ENCODE measurements around the gene ZNF883. TPM values are rescaled to one million over a fixed set of nuclear protein-coding genes. Genes with fewer than 3 reads are reported as not detected.

Gene ZNF883
- total RNA-seq, 1 experiment from 2014 or later, result not detected

DNA sequence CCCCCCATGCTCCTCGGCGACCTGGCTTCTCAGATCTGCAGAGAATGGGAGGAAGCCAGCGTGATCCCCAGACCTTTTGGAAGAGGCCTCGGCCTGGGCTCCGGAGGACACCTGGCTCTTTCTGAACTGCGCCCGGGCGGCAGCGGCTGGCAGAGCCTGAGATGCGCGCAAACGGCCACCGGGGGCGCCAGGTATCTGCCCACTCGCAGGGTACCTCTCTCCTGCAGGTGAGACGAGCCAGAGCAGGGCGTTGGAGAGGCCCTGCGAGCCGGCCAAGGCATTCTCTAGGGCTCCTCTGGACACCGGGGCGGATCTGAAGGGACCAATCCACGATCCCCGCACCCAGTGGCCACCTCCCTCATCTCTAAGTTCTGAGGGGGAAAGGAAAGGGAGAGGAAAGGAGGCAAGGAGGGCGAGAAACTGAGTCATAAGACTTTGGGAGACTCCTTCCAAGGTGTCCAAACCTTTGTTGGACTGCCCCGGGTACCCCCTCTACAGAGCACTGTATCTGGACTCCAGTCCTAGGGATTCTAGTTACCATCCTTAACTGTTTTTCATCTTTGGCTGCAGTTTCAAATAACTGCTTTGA lies 66.3 kb downstream of the ZNF883 start:
- H3K79me2 ChIP-seq (ENCODE audit: insufficient read depth, low read length), result no peaks in the 10 kb centered on the region
- H3K9ac ChIP-seq (ENCODE audit: low read length), result no peak overlapping the region
- DNase-seq (ENCODE audit: low read depth, low spot score) (no peak), ATAC-seq (peak; percentile 96)
- no TSS peak for BruUV-seq (replicated peaks)
- no peak overlapping the region for H3K4me2 ChIP-seq (ENCODE audit: low read length)
- ChIA-PET POLR2A (no interaction called here), CTCF (no interaction called here), RAD21 (ENCODE audit: low non-redundant PET in 1 of 2, low total read pairs in 2 of 2, uncharacterized antibody in 2 of 2, unreplicated experiment in 2 of 2) (no interaction called here)
- H3K27me3 ChIP-seq (ENCODE audit: insufficient read depth, low read length), result no peaks in the 10 kb centered on the region
- H3K4me1 ChIP-seq (ENCODE audit: control insufficient read depth in 1 of 2, insufficient read depth in 2 of 2, low read length in 2 of 2), result no peaks in the 10 kb centered on the region
- intact Hi-C loops (cut with micrococcal nuclease), result no loop called here
- TF ChIP-seq ZNF274 (IDR thresholded peaks at IDR 0.05; ENCODE audit: low read depth, low read length), result no peak
- TF ChIP-seq, protein P1, sequence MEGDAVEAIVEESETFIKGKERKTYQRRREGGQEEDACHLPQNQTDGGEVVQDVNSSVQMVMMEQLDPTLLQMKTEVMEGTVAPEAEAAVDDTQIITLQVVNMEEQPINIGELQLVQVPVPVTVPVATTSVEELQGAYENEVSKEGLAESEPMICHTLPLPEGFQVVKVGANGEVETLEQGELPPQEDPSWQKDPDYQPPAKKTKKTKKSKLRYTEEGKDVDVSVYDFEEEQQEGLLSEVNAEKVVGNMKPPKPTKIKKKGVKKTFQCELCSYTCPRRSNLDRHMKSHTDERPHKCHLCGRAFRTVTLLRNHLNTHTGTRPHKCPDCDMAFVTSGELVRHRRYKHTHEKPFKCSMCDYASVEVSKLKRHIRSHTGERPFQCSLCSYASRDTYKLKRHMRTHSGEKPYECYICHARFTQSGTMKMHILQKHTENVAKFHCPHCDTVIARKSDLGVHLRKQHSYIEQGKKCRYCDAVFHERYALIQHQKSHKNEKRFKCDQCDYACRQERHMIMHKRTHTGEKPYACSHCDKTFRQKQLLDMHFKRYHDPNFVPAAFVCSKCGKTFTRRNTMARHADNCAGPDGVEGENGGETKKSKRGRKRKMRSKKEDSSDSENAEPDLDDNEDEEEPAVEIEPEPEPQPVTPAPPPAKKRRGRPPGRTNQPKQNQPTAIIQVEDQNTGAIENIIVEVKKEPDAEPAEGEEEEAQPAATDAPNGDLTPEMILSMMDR (IDR thresholded peaks at IDR 0.05 in 2 of 3, conservative IDR thresholded peaks at IDR 0.05 in 1 of 3; ENCODE audit: borderline replicate concordance in 1 of 3, insufficient read depth in 1 of 3, low read depth in 2 of 3, low read length in 2 of 3), result peak in 2 of 3 experiments; percentile 55 to 63; a peak in 4 of 6 replicates
- no peak overlapping the region for H3K27ac ChIP-seq (ENCODE audit: low read depth, low read length)
- no peak overlapping the region for H3K4me3 ChIP-seq (replicated peaks in 1 of 2; ENCODE audit: low read depth in 1 of 2, low read length in 2 of 2)
- H4K20me1 ChIP-seq (ENCODE audit: insufficient read depth), result no peaks in the 10 kb centered on the region
- H3K9me3 ChIP-seq (ENCODE audit: control insufficient read depth in 1 of 2, insufficient read depth in 1 of 2, low read depth in 1 of 2, low read length in 2 of 2), result no peaks in the 10 kb centered on the region; a peak in 1 of 4 replicates
- no peaks in the 10 kb centered on the region for H3K36me3 ChIP-seq (ENCODE audit: control insufficient read depth in 1 of 2, insufficient read depth in 2 of 2, low read length in 2 of 2)
- H3K9me2 ChIP-seq (ENCODE audit: insufficient read depth), result no peaks in the 10 kb centered on the region
- H2AFZ ChIP-seq (ENCODE audit: low read depth, low read length, poor library complexity, severe bottlenecking), result no peak overlapping the region

DNA sequence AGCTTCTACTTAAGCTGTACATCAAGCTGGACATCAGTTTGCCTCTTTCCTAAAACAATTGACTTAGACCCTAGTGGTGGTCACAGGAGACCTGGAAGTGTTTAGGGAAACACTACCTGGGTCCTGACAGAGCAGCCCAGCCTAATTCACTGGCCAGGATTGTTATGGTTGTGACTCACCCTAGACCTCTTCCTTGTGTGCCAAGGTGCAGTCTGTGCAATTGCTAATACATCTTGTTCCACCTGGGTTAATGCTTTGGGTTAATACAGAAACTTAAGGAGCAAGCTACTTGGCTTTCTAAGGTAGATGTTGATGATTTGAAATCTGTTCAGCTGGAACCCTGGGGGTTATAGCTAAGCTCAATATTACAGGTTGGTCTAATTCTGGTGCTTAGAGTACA lies 72.6 kb downstream of the ZNF883 start:
- POLR2A ChIA-PET, result no interaction called here

More for the DNA sequence above, 72.6 kb downstream of the ZNF883 start:
- Histone ChIP-seq H3K27me3 (ENCODE audit: insufficient read depth, low read length) (peaks cover 2% of the 10 kb centered on the region), H4K20me1 (ENCODE audit: insufficient read depth) (no peaks in the 10 kb centered on the region), H3K27ac (ENCODE audit: low read depth, low read length) (no peak overlapping the region), H3K9me3 (ENCODE audit: control insufficient read depth in 1 of 2, insufficient read depth in 1 of 2, low read depth in 1 of 2, low read length in 2 of 2) (no peaks in the 10 kb centered on the region), H3K36me3 (ENCODE audit: control insufficient read depth in 1 of 2, insufficient read depth in 2 of 2, low read length in 2 of 2) (no peaks in the 10 kb centered on the region), H3K4me2 (ENCODE audit: low read length) (no peak overlapping the region), H2AFZ (ENCODE audit: low read depth, low read length, poor library complexity, severe bottlenecking) (no peak overlapping the region), H3K9ac (ENCODE audit: low read length) (no peak overlapping the region), H3K4me1 (ENCODE audit: control insufficient read depth in 1 of 2, insufficient read depth in 2 of 2, low read length in 2 of 2) (peaks cover 0 to 6% of the 10 kb centered on the region in 2 experiments; a peak in 1 of 4 replicates), H3K9me2 (ENCODE audit: insufficient read depth) (no peaks in the 10 kb centered on the region), H3K4me3 (replicated peaks in 1 of 2; ENCODE audit: low read depth in 1 of 2, low read length in 2 of 2) (no peak overlapping the region), H3K79me2 (ENCODE audit: insufficient read depth, low read length) (no peaks in the 10 kb centered on the region)
- intact Hi-C loops (cut with micrococcal nuclease), result loop anchor here (10.0 kb wide), 1 partner anchor 155 kb away; no protein-coding TSS in a partner anchor
- TF ChIP-seq SP1 (IDR thresholded peaks at IDR 0.05; ENCODE audit: low read depth) (0 out of 2 replicates have a peak, but pooled peaks have one; percentile 9), ZNF274 (IDR thresholded peaks at IDR 0.05; ENCODE audit: low read depth, low read length) (no peak)
- DNase-seq (ENCODE audit: low read depth, low spot score) (no peak), ATAC-seq (no peak; the same call in 1 of the 2 replicates)
- ChIA-PET RAD21 (ENCODE audit: low non-redundant PET in 1 of 2, low total read pairs in 2 of 2, uncharacterized antibody in 2 of 2, unreplicated experiment in 2 of 2) (no interaction called here), CTCF (no interaction called here)
- BruUV-seq (replicated peaks), result no TSS peak

All from HCT116 (cell line).